Stimulated activated CD4-positive, alpha-beta T cell treated with anti-CD3 and anti-CD28 coated beads, Interleukin-12 subunit alpha, Interleukin-12 subunit beta, amount 100 ng/mL, for 48 hours (primary cell): Measurements from ENCODE around the gene ADGRG7.
"Not testable (repeated sequence)": the region's sequence is repeated elsewhere in the genome, so short reads cannot be mapped to it uniquely, and the experiment has no call there.

ENCODE experiments used
- DNase-seq, 3 donors: peaks; one replicate each; pipeline ENCODE4 v3.0.0-alpha.2; 2020; ENCODE audit warnings: low read depth in 2 of 3, low spot score in 1 of 3

The ADGRG7 gene

GRCh38 chr3:100609305-100609704 is at the start of gene ADGRG7:
TSS of gene ADGRG7 (plus strand) at chr3:100609601. CDS start at chr3:100609857, 256 bp downstream.
- DNase-seq = no peak

- DNase-seq = no peak
Measured at GRCh38 chr3:100560426-100560825, 49.0 kb upstream of the ADGRG7 start.

GRCh38 chr3:100561459-100562158 is 47.8 kb upstream of the ADGRG7 start:
- DNase-seq = no peak

GRCh38 chr3:100562224-100562857 is 47.1 kb upstream of the ADGRG7 start:
- DNase-seq = no peak

- DNase-seq = no peak
Measured at GRCh38 chr3:100563228-100563627, 46.2 kb upstream of the ADGRG7 start.

- no peak for DNase-seq
Measured at GRCh38 chr3:100563652-100564211, 45.7 kb upstream of the ADGRG7 start.

- DNase-seq = no peak
Measured at GRCh38 chr3:100570811-100571210, 38.6 kb upstream of the ADGRG7 start.

- DNase-seq = no peak
Measured at GRCh38 chr3:100574536-100574935, 34.9 kb upstream of the ADGRG7 start.

- no peak for DNase-seq
Measured at GRCh38 chr3:100575704-100576103, 33.7 kb upstream of the ADGRG7 start.

GRCh38 chr3:100577382-100578008 is 31.9 kb upstream of the ADGRG7 start:
- no peak for DNase-seq

GRCh38 chr3:100578646-100579045 is 30.8 kb upstream of the ADGRG7 start:
- no peak for DNase-seq

- DNase-seq = no peak
Measured at GRCh38 chr3:100580147-100580546, 29.3 kb upstream of the ADGRG7 start.

GRCh38 chr3:100581650-100582049 is 27.8 kb upstream of the ADGRG7 start:
- no peak for DNase-seq

- DNase-seq = not testable (repeated sequence)
Measured at GRCh38 chr3:100582157-100582556, 27.2 kb upstream of the ADGRG7 start.

- no peak for DNase-seq
Measured at GRCh38 chr3:100584101-100584660, 25.2 kb upstream of the ADGRG7 start.

- no peak for DNase-seq
Measured at GRCh38 chr3:100586832-100587231, 22.6 kb upstream of the ADGRG7 start.

GRCh38 chr3:100588251-100588650 is 21.1 kb upstream of the ADGRG7 start:
- no peak for DNase-seq

GRCh38 chr3:100590114-100590839 is 19.1 kb upstream of the ADGRG7 start:
- peak; percentile 15 to 58 (median 27) for DNase-seq

GRCh38 chr3:100590840-100591147 is 18.6 kb upstream of the ADGRG7 start:
- DNase-seq = no peak

- DNase-seq = no peak
Measured at GRCh38 chr3:100591411-100591810, 18.0 kb upstream of the ADGRG7 start.
